Breast epithelium (tissue), 3 donors: ENCODE results near the gene KCTD4.
A peak's percentile ranks its signal among the peaks of the same experiment; 100 is the strongest.

Experiments
- CTCF ChIP-seq, 3 donors: fragments of 450-650 bp; IDR thresholded peaks; one replicate each; pipeline ENCODE4 v1.5.1; 2016 to 2017; ENCODE audit warnings: antibody characterized with exemption in 3 of 3, mild to moderate bottlenecking in 3 of 3, moderate library complexity in 3 of 3
- POLR2A ChIP-seq: fragments of 450-650 bp; IDR thresholded peaks from one replicate; pipeline ENCODE4 v1.6.1; 2016; ENCODE audit warnings: antibody characterized with exemption, mild to moderate bottlenecking, moderate library complexity

- TF ChIP-seq POLR2A (no peak), CTCF (IDR thresholded peaks at IDR 0.05) (peak in 2 of 3 donors; percentile 11 to 19)
Measured at GRCh38 chr13:45194081-45194939, 6.5 kb downstream of the KCTD4 start.
